Measurements from ENCODE around the gene C12orf57.

The C12orf57 gene

GRCh38 chr12:6966351-6966750 lies 22.5 kb downstream of the C12orf57 start:
- TF ChIP-seq MAX (IDR thresholded peaks at IDR 0.05; ENCODE audit: low read depth, low read length), result no peak
- no peak for TF ChIP-seq MYC (IDR thresholded peaks at IDR 0.05; ENCODE audit: low read depth, low read length)
- TF ChIP-seq POLR2A (IDR thresholded peaks at IDR 0.05; ENCODE audit: extremely low read depth, insufficient read length), result no peak
- TF ChIP-seq CTCF (IDR thresholded peaks at IDR 0.05; ENCODE audit: low read depth, low read length), result no peak
- no peak overlapping the region for H3K4me3 ChIP-seq (ENCODE audit: low read depth, low read length)
- DNase-seq (ENCODE audit: low read depth), result no peak

- no peak for DNase-seq (ENCODE audit: low read depth)
- no peak overlapping the region for H3K4me3 ChIP-seq (ENCODE audit: low read depth, low read length)
- no peak for TF ChIP-seq MAX (IDR thresholded peaks at IDR 0.05; ENCODE audit: low read depth, low read length)
- TF ChIP-seq POLR2A (IDR thresholded peaks at IDR 0.05; ENCODE audit: extremely low read depth, insufficient read length), result no peak
- TF ChIP-seq MYC (IDR thresholded peaks at IDR 0.05; ENCODE audit: low read depth, low read length), result no peak
- TF ChIP-seq CTCF (IDR thresholded peaks at IDR 0.05; ENCODE audit: low read depth, low read length), result no peak
Observed at GRCh38 chr12:6967651-6968100, 23.9 kb downstream of the C12orf57 start.

- no peak for TF ChIP-seq MYC (IDR thresholded peaks at IDR 0.05; ENCODE audit: low read depth, low read length)
- no peak for TF ChIP-seq MAX (IDR thresholded peaks at IDR 0.05; ENCODE audit: low read depth, low read length)
- no peak for TF ChIP-seq CTCF (IDR thresholded peaks at IDR 0.05; ENCODE audit: low read depth, low read length)
- H3K4me3 ChIP-seq (ENCODE audit: low read depth, low read length), result peak overlapping the region; percentile 97
- no peak for DNase-seq (ENCODE audit: low read depth)
Observed at GRCh38 chr12:6968426-6968825, 24.6 kb downstream of the C12orf57 start.

GRCh38 chr12:6970096-6970527 lies 26.3 kb downstream of the C12orf57 start:
- TF ChIP-seq MYC (IDR thresholded peaks at IDR 0.05; ENCODE audit: low read depth, low read length), result no peak; the same call in 1 of the 2 replicates
- TF ChIP-seq POLR2A (IDR thresholded peaks at IDR 0.05; ENCODE audit: extremely low read depth, insufficient read length), result no peak
- TF ChIP-seq CTCF (IDR thresholded peaks at IDR 0.05; ENCODE audit: low read depth, low read length), result no peak
- no peak for TF ChIP-seq MAX (IDR thresholded peaks at IDR 0.05; ENCODE audit: low read depth, low read length)
- no peak for DNase-seq (ENCODE audit: low read depth)
- H3K4me3 ChIP-seq (ENCODE audit: low read depth, low read length), result peak overlapping the region; percentile 97

GRCh38 chr12:6974180-6974579 lies 30.4 kb downstream of the C12orf57 start:
- TF ChIP-seq POLR2A (IDR thresholded peaks at IDR 0.05; ENCODE audit: extremely low read depth, insufficient read length) (no peak), MYC (IDR thresholded peaks at IDR 0.05; ENCODE audit: low read depth, low read length) (no peak), MAX (IDR thresholded peaks at IDR 0.05; ENCODE audit: low read depth, low read length) (no peak), CTCF (IDR thresholded peaks at IDR 0.05; ENCODE audit: low read depth, low read length) (no peak)
- no peak for DNase-seq (ENCODE audit: low read depth)

More at GRCh38 chr12:6974180-6974579, 30.4 kb downstream of the C12orf57 start:
- H3K4me3 ChIP-seq (ENCODE audit: low read depth, low read length), result no peak overlapping the region

Data from NB4 (cell line).